CD14-positive monocyte (primary cell): ENCODE data around the gene AGRP. TPM values are rescaled to one million over a fixed set of nuclear protein-coding genes. Genes with fewer than 3 reads are reported as not detected.

Experiments
- DNase-seq, 3 donors: peaks; one replicate each; pipeline ENCODE4 v3.0.0-alpha.2; 2011 to 2022
- H2AFZ ChIP-seq: 2 replicates; pipeline ENCODE4 v1.6.0; 2012; ENCODE audit warnings: mild to moderate bottlenecking, low read depth, low read length, inconsistent platforms; ENCODE audit not compliant: insufficient read depth, poor library complexity, severe bottlenecking
- H3K27ac ChIP-seq, 2 donors: 1 replicate in 1 of 2; 2 replicates in 1 of 2; pipeline ENCODE4 v1.5.1; 2012 to 2013; ENCODE audit warnings: low read length in 2 of 2, control low read depth in 1 of 2, inconsistent platforms in 1 of 2, low read depth in 1 of 2, mild to moderate bottlenecking in 1 of 2
- H3K27me3 ChIP-seq, 2 donors: one replicate each; pipeline versions ENCODE4 v1.6.0 to v1.6.1; 2011 to 2013; ENCODE audit warnings: low read length in 2 of 2; ENCODE audit not compliant: control insufficient read depth in 2 of 2, insufficient read depth in 2 of 2
- H3K36me3 ChIP-seq, 2 donors: replicated peaks in 1 of 2; 1 replicate in 1 of 2; 2 replicates in 1 of 2; pipeline versions ENCODE4 v1.5.1 to v1.6.1; 2012 to 2013; ENCODE audit warnings: low read length in 2 of 2, control low read depth in 1 of 2, inconsistent platforms in 1 of 2, mild to moderate bottlenecking in 1 of 2; ENCODE audit not compliant: insufficient read depth in 2 of 2, control insufficient read depth in 1 of 2
- H3K4me1 ChIP-seq, 2 donors: 1 replicate in 1 of 2; 2 replicates in 1 of 2; pipeline versions ENCODE4 v1.5.1 to v1.6.1; 2012 to 2013; ENCODE audit warnings: low read length in 2 of 2, control low read depth in 1 of 2, inconsistent platforms in 1 of 2, mild to moderate bottlenecking in 1 of 2, moderate library complexity in 1 of 2; ENCODE audit not compliant: insufficient read depth in 2 of 2, control insufficient read depth in 1 of 2
- H3K4me2 ChIP-seq: replicated peaks from 2 replicates; pipeline ENCODE3; 2012; ENCODE audit warnings: low read length, moderate library complexity, mild to moderate bottlenecking; ENCODE audit not compliant: poor library complexity, severe bottlenecking; ENCODE audit errors: extremely low read depth
- H3K4me3 ChIP-seq, 3 experiments: fragments of 200-600 bp in 1 of 3; sonication (generic) in 1 of 3; replicated peaks in 1 of 3; 1 replicate in 2 of 3; 2 replicates in 1 of 3; pipeline ENCODE4 v1.5.1; 2011 to 2013; ENCODE audit warnings: low read length in 3 of 3, mild to moderate bottlenecking in 3 of 3, control low read depth in 2 of 3, low read depth in 2 of 3, inconsistent platforms in 1 of 3, moderate library complexity in 1 of 3
- H3K79me2 ChIP-seq: 2 replicates; pipeline ENCODE4 v1.6.0; 2012; ENCODE audit warnings: mild to moderate bottlenecking, control low read depth, inconsistent platforms, low read length, moderate library complexity; ENCODE audit not compliant: insufficient read depth
- H3K9ac ChIP-seq: 2 replicates; pipeline ENCODE4 v1.6.0; 2017; ENCODE audit warnings: low read length, mild to moderate bottlenecking; ENCODE audit not compliant: insufficient read depth, poor library complexity, severe bottlenecking
- H3K9me3 ChIP-seq, 2 donors: replicated peaks in 1 of 2; 1 replicate in 1 of 2; 2 replicates in 1 of 2; pipeline versions ENCODE4 v1.5.1 to v1.6.1; 2012 to 2013; ENCODE audit warnings: low read length in 2 of 2, control low read depth in 1 of 2; ENCODE audit not compliant: control insufficient read depth in 1 of 2, insufficient read depth in 1 of 2
- H4K20me1 ChIP-seq: 2 replicates; pipeline ENCODE4 v1.6.0; 2012; ENCODE audit warnings: mild to moderate bottlenecking, low read length, control low read depth, moderate library complexity; ENCODE audit not compliant: insufficient read depth
- H3K27ac Mint-ChIP-seq, 7 donors: one replicate each; pipeline ENCODE4 v1.8.0; 2020; ENCODE audit warnings: mild to moderate bottlenecking in 7 of 7, mixed read lengths in 7 of 7, moderate library complexity in 6 of 7, inconsistent platforms in 2 of 7
- H3K27me3 Mint-ChIP-seq, 3 donors: one replicate each; pipeline ENCODE4 v1.8.0; 2021 to 2022; ENCODE audit warnings: low read depth in 3 of 3, mild to moderate bottlenecking in 3 of 3, mixed read lengths in 3 of 3, moderate library complexity in 3 of 3, inconsistent platforms in 1 of 3
- H3K36me3 Mint-ChIP-seq, 2 donors: one replicate each; pipeline ENCODE4 v1.8.0; 2020; ENCODE audit warnings: mixed read lengths in 2 of 2, inconsistent platforms in 1 of 2, mild to moderate bottlenecking in 1 of 2
- H3K4me1 Mint-ChIP-seq: one replicate; pipeline ENCODE4 v1.8.0; 2020; ENCODE audit warnings: mild to moderate bottlenecking, mixed read lengths
- H3K4me3 Mint-ChIP-seq, 2 donors: one replicate each; pipeline ENCODE4 v1.8.0; 2020; ENCODE audit warnings: mild to moderate bottlenecking in 2 of 2, mixed read lengths in 2 of 2, moderate library complexity in 1 of 2
- H3K9me3 Mint-ChIP-seq, 7 donors: one replicate each; pipeline ENCODE4 v1.8.0; 2020 to 2022; ENCODE audit warnings: mixed read lengths in 7 of 7, mild to moderate bottlenecking in 6 of 7, moderate library complexity in 6 of 7, inconsistent platforms in 2 of 7
- WGBS: methylation state at CpG from one replicate; pipeline ENCODE4 v1.1.5; 2013; ENCODE audit warnings: missing lambda C conversion rate; ENCODE audit not compliant: insufficient coverage; 5-methylcytosine and 5-hydroxymethylcytosine counted together
- intact Hi-C, 2 donors: fragments of 100-400 bp; cut with micrococcal nuclease; formaldehyde crosslinking; loops; one replicate each; pipeline versions ENCODE4 v1.15.0 to v1.15.1; 2023
- polyA plus RNA-seq, 3 donors: library from polyadenylated mRNA; depleted of rRNA in 1 of 3; unstranded in 2 of 3; stranded (reverse) in 1 of 3; fragments of 300-500 nt in 2 of 3; fragments of >200 nt in 1 of 3; fragmentation: Illumina TruSeq in 2 of 3; gene quantifications; 1 replicate in 2 of 3; 2 replicates in 1 of 3; pipeline ENCODE4 v1.2.3, GENCODE V29; 2012 to 2021
- TF ChIP-seq, protein P1 (sequence below): fragments of 200-600 bp; IDR thresholded peaks from one replicate; pipeline ENCODE4 v1.8.0; 2022; ENCODE audit warnings: antibody characterized with exemption, mild to moderate bottlenecking

Gene AGRP
- polyA plus RNA-seq, 3 donors: 0.32 to 0.54 TPM; not detected in 1

DNA sequence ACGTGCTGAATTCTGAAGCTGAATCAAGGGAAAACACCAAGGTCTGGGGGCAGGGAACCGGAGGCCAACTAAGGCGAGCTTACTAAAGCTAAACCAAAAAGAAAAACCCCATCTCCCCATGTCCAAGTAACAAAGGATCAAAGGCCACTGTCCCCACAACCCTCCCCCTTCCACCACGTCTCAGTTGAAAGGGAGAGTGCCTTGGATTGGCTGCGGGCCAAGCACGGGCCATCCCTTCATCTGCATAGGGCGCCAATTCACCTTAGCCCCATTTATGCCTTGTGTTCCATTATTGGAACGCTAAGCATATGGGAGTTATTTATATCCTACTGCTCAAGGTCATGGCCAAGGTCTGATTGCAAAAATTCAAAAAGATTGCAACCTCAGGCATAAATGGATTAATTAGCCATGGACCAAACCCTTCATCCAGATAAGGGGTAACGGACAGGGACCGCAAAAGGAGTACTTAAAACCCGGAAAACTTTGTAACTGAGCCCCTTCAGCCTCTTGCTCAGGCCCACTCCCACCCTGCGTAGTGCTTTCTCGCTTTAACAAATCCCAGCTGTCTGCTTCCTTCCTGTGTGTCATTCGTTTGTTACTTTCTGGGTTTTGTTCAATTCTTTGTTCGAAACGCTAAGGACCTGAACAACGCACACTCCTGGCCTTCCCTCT is 1.6 kb downstream of the AGRP start:
- peak overlapping the region; percentile 98 for H3K4me3 Mint-ChIP-seq
- Histone ChIP-seq H3K4me3 (peak overlapping the region; percentile 54 to 98 (median 84)), H3K9me3 (no peaks in the 10 kb centered on the region), H3K27me3 (no peaks in the 10 kb centered on the region), H3K79me2 (peaks cover 96% of the 10 kb centered on the region), H3K27ac (peak overlapping the region; percentile 80 to 99), H2AFZ (peak overlapping the region; percentile 61), H4K20me1 (peaks cover 39% of the 10 kb centered on the region), H3K9ac (peak overlapping the region; percentile 100), H3K4me2 (peak overlapping the region; percentile 80), H3K36me3 (peaks cover 11 to 15% of the 10 kb centered on the region in 2 donors), H3K4me1 (peaks cover 71 to 89% of the 10 kb centered on the region in 2 donors)
- peaks cover 0 to 1% (median 0%) of the 10 kb centered on the region in 3 donors for H3K27me3 Mint-ChIP-seq
- H3K27ac Mint-ChIP-seq: peak overlapping the region; percentile 97 to 100 (median 99)
- 0% methylated on average over 5 of the region's 17 CpGs for WGBS
- DNase-seq: peak in 1 of 3 donors; percentile 32
- peaks cover 0 to 3% (median 0%) of the 10 kb centered on the region in 7 donors for H3K9me3 Mint-ChIP-seq
- TF ChIP-seq, protein P1, sequence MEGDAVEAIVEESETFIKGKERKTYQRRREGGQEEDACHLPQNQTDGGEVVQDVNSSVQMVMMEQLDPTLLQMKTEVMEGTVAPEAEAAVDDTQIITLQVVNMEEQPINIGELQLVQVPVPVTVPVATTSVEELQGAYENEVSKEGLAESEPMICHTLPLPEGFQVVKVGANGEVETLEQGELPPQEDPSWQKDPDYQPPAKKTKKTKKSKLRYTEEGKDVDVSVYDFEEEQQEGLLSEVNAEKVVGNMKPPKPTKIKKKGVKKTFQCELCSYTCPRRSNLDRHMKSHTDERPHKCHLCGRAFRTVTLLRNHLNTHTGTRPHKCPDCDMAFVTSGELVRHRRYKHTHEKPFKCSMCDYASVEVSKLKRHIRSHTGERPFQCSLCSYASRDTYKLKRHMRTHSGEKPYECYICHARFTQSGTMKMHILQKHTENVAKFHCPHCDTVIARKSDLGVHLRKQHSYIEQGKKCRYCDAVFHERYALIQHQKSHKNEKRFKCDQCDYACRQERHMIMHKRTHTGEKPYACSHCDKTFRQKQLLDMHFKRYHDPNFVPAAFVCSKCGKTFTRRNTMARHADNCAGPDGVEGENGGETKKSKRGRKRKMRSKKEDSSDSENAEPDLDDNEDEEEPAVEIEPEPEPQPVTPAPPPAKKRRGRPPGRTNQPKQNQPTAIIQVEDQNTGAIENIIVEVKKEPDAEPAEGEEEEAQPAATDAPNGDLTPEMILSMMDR: no peak
- H3K4me1 Mint-ChIP-seq: peaks cover 78% of the 10 kb centered on the region
- intact Hi-C loops: loop anchor here (5.0 kb wide), 2 partner anchors 36 to 51 kb away; no protein-coding TSS in a partner anchor
- H3K36me3 Mint-ChIP-seq: peaks cover 25 to 46% of the 10 kb centered on the region in 2 donors

DNA sequence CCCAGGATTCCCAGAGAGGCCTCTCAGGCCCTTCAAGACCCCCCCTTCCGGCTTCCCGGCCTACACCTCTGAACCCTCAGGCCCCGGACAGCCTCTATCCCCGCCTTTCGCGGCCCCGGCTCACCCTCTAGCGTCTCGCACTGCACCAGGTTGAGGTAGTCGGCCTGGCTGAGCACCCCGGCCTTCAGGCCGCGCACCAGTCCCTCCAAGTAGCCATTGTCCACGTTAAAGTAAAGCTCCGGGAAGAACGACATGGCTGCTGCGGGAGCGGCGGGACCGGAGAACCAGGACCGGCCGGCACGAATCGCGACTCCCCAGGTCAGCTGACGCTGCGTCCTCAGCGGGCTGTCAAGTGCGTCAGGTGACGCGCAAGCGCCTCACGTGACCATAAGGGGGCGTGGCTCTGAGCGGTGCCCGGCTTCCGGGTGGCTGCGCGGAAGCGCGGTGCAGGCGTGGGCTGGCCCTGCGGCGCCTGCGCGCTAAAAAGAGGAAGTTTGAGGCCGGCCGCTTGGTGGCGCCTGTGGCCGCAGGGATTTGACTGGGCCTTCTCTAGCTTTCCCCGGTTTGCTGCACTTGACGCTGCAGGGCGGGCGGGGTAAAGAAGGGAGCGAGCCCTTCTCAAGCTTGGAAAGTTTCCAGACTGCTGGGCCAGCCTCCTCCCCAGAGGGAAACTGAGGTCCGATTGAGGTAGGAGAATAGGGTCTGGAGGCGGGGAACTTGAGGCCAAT is 2.4 kb downstream of the AGRP start, which contains the start of gene ATP6V0D1:
TSS of gene ATP6V0D1 (minus strand) at position 325 of the 728 bp plus-strand sequence. CDS start at position 254, 71 bp downstream.
- peak within 1 kb of the TSS; percentile 61 for H2AFZ ChIP-seq
- peaks cover 25 to 52% of the 10 kb centered on the region in 2 donors for H3K36me3 Mint-ChIP-seq
- DNase-seq: peak; percentile 98 to 100 (median 99)
- no peaks in the 10 kb centered on the region for H3K27me3 ChIP-seq
- peaks cover 78% of the 10 kb centered on the region for H3K4me1 Mint-ChIP-seq
- peaks cover 0 to under 1% (median 0%) of the 10 kb centered on the region in 3 donors for H3K27me3 Mint-ChIP-seq
- H3K4me3 ChIP-seq: peak within 1 kb of the TSS; percentile 67 to 98 (median 84)
- peak within 1 kb of the TSS; percentile 80 for H3K4me2 ChIP-seq
- H4K20me1 ChIP-seq: peaks cover 46% of the 10 kb centered on the region
- TF ChIP-seq, protein P1: peak; percentile 76
- peak within 1 kb of the TSS; percentile 98 for H3K4me3 Mint-ChIP-seq
- H3K36me3 ChIP-seq: peaks cover 11 to 16% of the 10 kb centered on the region in 2 donors
- H3K9me3 Mint-ChIP-seq: peaks cover 0 to 3% (median 0%) of the 10 kb centered on the region in 7 donors
- no peaks in the 10 kb centered on the region for H3K9me3 ChIP-seq
- peak within 1 kb of the TSS; percentile 99 to 100 (median 100) for H3K27ac Mint-ChIP-seq
- under 1% methylated on average over 56 of the region's 57 CpGs for WGBS
- peaks cover 69 to 89% of the 10 kb centered on the region in 2 donors for H3K4me1 ChIP-seq
- peak within 1 kb of the TSS; percentile 100 for H3K9ac ChIP-seq
- intact Hi-C loops: loop anchor here (5.0 kb wide), 2 partner anchors 36 to 51 kb away; no protein-coding TSS in a partner anchor
- H3K79me2 ChIP-seq: peaks cover 97% of the 10 kb centered on the region
- peak within 1 kb of the TSS; percentile 98 to 99 for H3K27ac ChIP-seq
